Activated T-cell treated with anti-CD3 and anti-CD28 coated beads for 1 hour (primary cell): ENCODE data around the gene INSRR.

Experiments
- DNase-seq: peaks from one replicate; pipeline ENCODE4 v3.0.0-alpha.2; 2020; ENCODE audit warnings: low read depth

The INSRR gene

DNA sequence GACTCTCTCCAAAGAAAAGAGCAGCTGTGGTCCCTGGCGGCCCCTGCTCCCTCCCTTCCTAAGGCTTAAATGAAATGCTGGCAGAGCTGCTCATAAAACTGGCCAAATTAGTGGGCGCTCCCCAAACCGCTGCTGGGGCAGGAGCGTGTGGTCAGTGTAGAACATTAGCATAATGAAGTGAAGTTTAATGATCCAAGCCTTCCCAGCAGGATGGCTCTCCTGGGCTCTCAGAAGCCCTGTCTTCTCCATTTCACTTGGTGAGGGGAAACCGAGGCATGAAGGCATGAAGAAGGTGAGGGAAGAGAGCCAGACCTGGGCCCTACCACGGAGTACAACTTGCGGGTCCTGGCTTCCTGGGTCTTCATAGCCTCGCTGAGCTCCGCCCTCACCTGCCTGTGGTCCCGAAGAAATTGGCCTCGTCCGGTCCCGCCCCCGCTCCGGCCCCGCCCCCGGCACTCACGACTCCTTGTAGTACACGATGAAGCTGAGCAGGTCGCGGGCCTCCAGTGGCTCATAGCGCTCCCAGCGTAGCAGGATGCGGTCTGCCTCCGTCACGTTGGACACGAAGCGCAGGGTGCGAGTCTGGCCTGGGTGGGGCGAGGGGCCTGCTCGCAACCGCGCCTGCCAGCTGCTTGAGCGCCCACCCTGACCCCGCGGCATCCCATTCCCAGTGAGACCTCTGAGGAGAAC is 10.3 kb downstream of the INSRR start:
- peak; percentile 60 for DNase-seq

DNA sequence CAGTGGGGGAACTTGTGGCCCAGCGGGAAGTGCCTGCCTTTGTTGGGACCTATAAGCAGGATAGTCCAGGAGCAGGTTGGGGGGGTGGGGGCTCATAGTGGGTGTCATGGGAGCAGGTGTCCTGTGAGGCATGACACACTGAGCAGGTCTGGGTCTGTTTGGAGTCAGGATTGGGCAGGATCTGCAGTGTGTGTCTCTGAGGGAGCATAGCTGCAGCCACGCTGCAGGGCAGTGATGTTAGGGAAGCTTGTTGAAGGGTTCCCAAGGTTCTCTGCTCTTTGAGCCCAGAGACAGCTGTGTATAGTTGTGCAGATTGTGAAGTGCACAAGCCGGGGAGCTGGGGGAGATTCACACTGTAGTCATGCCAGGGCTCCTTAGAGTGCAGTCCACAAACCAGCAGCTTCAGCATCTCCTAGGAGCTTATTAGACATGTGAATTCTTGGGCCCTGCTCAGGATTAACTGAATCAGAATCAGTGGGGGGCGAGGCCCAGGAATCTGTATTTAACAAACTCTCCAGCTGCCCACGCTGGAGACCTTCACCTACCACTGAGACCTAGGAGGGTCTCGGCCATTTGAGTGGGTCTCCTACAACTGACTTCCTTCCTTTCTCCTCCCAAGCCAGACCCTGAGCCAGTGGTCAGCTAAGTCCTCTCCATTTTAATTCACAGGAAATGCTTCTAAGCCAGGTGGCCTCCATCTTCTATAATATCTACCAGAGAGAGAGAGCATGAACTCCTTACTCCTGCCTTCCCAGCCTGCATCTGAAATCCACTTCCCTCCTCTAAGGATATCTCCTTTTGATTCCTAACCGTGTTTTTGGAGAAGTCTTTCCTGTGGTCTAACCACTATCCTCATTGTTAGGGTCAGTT is 11.1 kb downstream of the INSRR start:
- no peak for DNase-seq

GRCh38 chr1:156846643-156847042 is 12.3 kb downstream of the INSRR start:
- DNase-seq = no peak

DNA sequence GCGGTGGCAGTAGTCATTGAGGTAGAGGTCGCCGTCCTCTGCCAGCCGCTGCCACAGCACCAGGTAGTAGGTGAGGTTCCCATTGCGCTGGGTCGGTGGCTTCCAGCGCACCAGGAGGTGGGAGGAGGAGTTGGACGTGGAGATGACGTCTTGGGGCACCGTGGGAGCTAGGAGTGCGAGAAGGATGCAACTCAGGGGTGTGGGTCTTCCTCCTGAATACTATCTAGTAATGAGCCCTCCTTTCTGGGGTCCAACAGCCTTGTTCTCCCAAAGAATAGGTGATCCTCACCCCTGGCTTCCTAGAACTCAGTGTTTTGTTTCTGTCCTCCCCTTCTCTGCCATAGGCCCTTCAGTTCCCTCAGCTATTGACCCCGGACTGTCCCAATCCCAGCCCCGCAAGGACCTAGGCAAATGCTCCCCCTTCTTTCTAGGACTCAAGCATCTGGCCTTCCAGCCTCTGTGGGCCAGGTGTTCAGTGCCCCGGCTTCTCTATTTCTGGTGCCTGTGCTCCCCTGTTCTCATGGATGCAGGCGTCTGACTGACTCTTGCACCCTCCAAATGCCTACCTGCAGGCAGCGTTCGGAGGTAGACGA is 12.9 kb downstream of the INSRR start:
- no peak for DNase-seq

DNA sequence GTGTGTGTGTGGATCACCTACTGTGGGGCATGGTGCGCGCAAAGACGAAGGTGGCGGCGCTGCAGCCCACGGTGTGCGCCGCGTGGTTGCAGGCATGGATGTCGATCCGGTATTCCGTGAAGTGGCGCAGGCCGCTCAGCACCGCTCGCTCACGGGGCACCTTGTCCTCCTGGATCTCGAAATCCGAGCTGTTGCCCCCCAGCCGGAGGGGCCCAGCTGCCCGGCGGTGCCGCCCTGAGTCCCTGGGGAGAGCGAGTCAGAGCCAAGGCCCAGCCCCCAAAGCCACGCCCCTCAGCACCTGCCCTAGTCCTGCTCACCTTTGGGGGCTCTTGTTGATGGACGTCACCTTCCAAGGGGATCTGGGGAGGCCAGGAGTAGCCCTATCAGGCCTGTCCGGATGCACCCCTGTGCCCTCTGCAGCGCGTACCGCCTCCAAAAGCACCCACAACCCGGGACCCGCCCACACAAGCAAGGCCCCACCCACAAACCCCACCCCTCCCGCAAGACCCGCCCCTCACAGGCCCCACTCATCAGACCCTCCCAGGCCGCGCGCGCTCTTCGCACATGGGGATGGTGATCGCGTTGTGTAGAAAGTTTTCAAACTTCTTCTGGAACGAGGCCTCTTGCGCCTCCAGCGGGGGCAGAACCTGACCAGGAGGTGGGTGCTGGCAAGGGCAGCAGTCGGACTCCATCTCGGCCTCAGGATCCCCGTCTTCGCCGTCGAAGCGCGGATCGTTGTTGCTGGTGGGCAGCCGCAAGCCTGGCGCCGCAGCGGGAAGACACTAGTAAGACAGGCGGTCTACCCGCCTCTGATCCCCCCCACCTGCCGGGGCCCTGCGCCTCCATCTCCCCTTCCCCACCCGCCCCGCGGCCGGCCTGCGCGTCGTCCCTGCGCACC is 13.6 kb downstream of the INSRR start:
- peak; percentile 28 for DNase-seq

- DNase-seq = no peak
Observed at GRCh38 chr1:156844638-156845037, 14.3 kb downstream of the INSRR start.

DNA sequence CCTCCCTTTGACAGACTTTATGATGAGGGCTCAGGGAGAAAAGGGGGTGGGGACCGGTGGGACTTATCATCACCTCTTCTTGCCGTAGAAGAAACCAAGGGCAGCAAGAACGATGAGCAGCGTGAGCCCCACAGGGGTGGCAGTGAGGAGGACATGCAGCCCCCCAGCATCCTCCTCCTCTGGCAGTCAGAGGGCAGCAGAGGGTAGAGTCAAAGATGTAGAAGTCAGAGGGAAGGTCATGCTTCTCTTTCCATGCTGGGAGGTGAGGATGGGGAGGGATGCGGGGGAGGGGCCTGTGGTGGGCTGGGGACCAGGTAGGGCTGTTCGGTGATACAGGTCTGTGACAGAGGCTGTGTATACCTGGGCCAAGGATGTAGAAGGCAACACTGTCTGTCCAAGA is 14.8 kb downstream of the INSRR start:
- no peak for DNase-seq

GRCh38 chr1:156842618-156843300 is 16.2 kb downstream of the INSRR start:
- no peak for DNase-seq

GRCh38 chr1:156841295-156841855 is 17.5 kb downstream of the INSRR start:
- DNase-seq = no peak

- no peak for DNase-seq
Observed at GRCh38 chr1:156840898-156841279, 18.0 kb downstream of the INSRR start.

- DNase-seq = no peak
Observed at GRCh38 chr1:156840186-156840897, 18.6 kb downstream of the INSRR start.

DNA sequence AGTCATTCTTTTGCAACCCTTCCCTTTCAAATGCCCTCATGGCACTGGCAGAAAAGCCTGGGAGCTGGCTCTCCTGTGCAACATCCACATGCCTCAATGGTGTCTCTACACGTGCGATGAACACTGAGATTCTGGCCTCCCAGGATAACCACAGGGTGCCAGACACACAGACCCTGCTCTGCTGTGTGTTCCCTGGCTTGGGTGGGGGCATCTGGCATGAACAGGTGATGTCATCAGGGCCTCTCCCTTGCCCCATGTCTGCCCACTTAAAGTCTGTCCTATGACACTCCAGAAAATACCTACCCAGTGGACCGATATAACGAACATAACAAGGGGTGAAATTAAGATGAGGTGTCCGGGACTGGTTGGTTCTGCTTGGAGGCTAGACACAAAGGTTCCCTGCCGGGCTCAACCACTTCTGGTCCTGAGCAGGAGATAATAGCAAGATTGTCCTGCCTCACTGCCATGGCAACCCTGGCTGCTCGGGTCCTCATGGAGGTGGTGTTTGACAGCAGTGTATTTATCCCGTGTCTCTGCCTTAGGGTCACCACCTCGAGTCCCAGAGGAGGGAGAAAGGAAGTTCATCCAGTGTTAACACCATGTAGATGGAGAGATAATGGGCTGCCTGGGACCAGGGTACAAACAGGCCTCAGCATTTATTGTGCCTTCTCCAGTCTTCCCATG is 19.3 kb downstream of the INSRR start:
- DNase-seq = no peak

DNA sequence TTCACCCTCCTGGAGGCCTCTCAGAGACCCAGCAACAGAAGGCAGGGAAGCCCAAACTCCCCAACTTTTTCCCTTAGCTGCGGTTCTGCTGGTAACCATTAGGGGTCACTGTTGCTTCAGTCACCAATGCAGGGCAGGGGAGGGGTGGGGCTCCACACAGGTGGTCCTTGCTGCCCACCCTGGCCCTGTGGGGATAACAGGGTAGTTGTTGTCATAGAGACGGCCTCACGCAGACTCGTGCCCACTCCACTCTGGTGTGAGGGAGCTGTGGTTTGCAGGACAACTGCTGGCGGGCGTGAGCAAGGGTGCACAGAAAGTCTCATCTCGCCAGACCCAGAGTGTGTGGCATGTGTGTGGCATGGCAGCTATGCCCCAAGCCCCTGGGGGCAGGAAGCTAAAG is 19.9 kb downstream of the INSRR start:
- no peak for DNase-seq

- DNase-seq = no peak
Observed at GRCh38 chr1:156836892-156837291, 22.0 kb downstream of the INSRR start.

- no peak for DNase-seq
Observed at GRCh38 chr1:156836041-156836654, 22.8 kb downstream of the INSRR start.

- DNase-seq = no peak
Observed at GRCh38 chr1:156834322-156834721, 24.6 kb downstream of the INSRR start.

- DNase-seq = no peak
Observed at GRCh38 chr1:156833603-156834002, 25.3 kb downstream of the INSRR start.

DNA sequence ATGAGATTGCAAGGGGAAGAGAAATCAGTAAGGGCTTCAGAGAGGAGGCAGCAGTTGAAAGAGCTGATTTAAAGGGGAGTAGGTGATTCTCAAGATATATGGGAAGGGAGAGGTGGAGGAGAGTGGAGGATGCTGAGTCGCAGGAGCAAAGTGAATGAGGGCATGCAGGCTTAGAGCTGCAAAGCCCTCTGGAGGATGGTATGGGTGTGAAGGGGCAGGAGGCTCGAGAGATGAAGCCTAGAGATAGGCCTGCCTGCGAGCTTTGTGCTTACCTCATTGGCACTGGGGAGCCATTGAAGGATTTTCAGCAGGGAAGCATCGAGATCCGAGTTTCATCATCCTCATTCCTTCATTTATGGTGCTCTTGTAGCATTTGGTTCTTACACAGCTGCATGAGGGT is 26.5 kb downstream of the INSRR start:
- no peak for DNase-seq

GRCh38 chr1:156828400-156829124 is 30.4 kb downstream of the INSRR start:
- no peak for DNase-seq
